PC-3 (cell line): ENCODE data around the gene GCA. TPM values are rescaled to one million over a fixed set of nuclear protein-coding genes. Genes with fewer than 3 reads are reported as not detected.

ENCODE experiments used
- ATAC-seq: fragments of 200-7000 bp; cut with Tn5 transposase; 2 replicates; pipeline ENCODE4 v1.9.1; 2020; ENCODE audit warnings: mild to moderate bottlenecking, moderate library complexity
- BruUV-seq: library from RNA; stranded (reverse); fragments of 400-500 nt; replicated peaks from 2 replicates; lab custom pipeline; 2021; lab: Mats Ljungman, UMichigan
- CTCF ChIA-PET: fragments of 300-600 bp; sonication (Branson Sonifier 250); formaldehyde crosslinking; loops from one replicate; lab custom pipeline; 2022; ENCODE audit warnings: antibody characterized with exemption; lab: Charles Lee
- POLR2A ChIA-PET: fragments of 300-600 bp; sonication (Branson Sonifier 250); formaldehyde crosslinking; loops from one replicate; lab custom pipeline; 2022; ENCODE audit warnings: antibody characterized with exemption; ENCODE audit not compliant: unreplicated experiment; lab: Charles Lee
- DNase-seq: peaks from one replicate; pipeline ENCODE4 v3.0.0-alpha.2; 2015
- H2AFZ ChIP-seq: fragments of 300-600 bp; sonication (generic); 2 replicates; pipeline ENCODE4 v1.6.0; 2016; ENCODE audit warnings: antibody characterized with exemption, low read length
- H3F3A ChIP-seq: fragments of 300-600 bp; sonication (generic); one replicate; pipeline ENCODE4 v1.6.0; 2017; ENCODE audit warnings: antibody characterized with exemption, low read length, control low read depth, mild to moderate bottlenecking; ENCODE audit not compliant: unreplicated experiment
- H3K27ac ChIP-seq: fragments of 300-600 bp; sonication (generic); 2 replicates; pipeline ENCODE4 v1.5.1; 2016; ENCODE audit warnings: mild to moderate bottlenecking, low read length
- H3K27me3 ChIP-seq: fragments of 300-600 bp; sonication (generic); 2 replicates; pipeline ENCODE4 v1.6.1; 2016; ENCODE audit warnings: low read length, mixed read lengths
- H3K36me3 ChIP-seq: fragments of 300-600 bp; sonication (generic); 2 replicates; pipeline ENCODE4 v1.6.1; 2016; ENCODE audit warnings: low read depth, mixed run types, low read length, mixed read lengths
- H3K4me1 ChIP-seq: fragments of 300-600 bp; sonication (generic); 2 replicates; pipeline ENCODE4 v1.5.1; 2016; ENCODE audit warnings: low read length; ENCODE audit not compliant: insufficient read depth
- H3K4me2 ChIP-seq: fragments of 300-600 bp; sonication (generic); 2 replicates; pipeline ENCODE4 v1.6.0; 2016; ENCODE audit warnings: low read length
- H3K4me3 ChIP-seq: fragments of 300-600 bp; sonication (generic); 2 replicates; pipeline ENCODE4 v1.5.1; 2016; ENCODE audit warnings: mild to moderate bottlenecking, low read length, mixed read lengths
- H3K79me2 ChIP-seq: fragments of 300-600 bp; sonication (generic); 2 replicates; pipeline ENCODE4 v1.6.1; 2017; ENCODE audit warnings: low read length, mixed read lengths
- H3K9ac ChIP-seq: fragments of 300-600 bp; sonication (generic); 2 replicates; pipeline ENCODE4 v1.6.0; 2016; ENCODE audit warnings: mild to moderate bottlenecking, low read length
- H3K9me2 ChIP-seq: fragments of 300-600 bp; sonication (generic); replicated peaks from 2 replicates; pipeline ENCODE4 v1.6.1; 2016; ENCODE audit warnings: mixed run types, low read length, mixed read lengths
- H3K9me3 ChIP-seq: fragments of 300-600 bp; sonication (generic); 2 replicates; pipeline ENCODE4 v1.6.1; 2016; ENCODE audit warnings: low read length, mixed read lengths
- H4K20me1 ChIP-seq: fragments of 300-600 bp; sonication (generic); 2 replicates; pipeline ENCODE4 v1.6.1; 2016; ENCODE audit warnings: low read length, mixed read lengths
- CTCF ChIP-seq: fragments of 300-600 bp; sonication (generic); conservative IDR thresholded peaks from 2 replicates; pipeline ENCODE4 v1.5.1; 2017; ENCODE audit warnings: antibody characterized with exemption, low read depth, mild to moderate bottlenecking, low read length
- EZH2 ChIP-seq: fragments of 300-600 bp; sonication (generic); IDR thresholded peaks from one replicate; pipeline ENCODE4 v1.6.1; 2017; ENCODE audit warnings: antibody characterized with exemption, mild to moderate bottlenecking, low read length; ENCODE audit not compliant: unreplicated experiment
- EZH2phosphoT487 ChIP-seq: fragments of 300-600 bp; sonication (generic); IDR thresholded peaks from 2 replicates; pipeline ENCODE4 v1.6.1; 2018; ENCODE audit warnings: mild to moderate bottlenecking, antibody characterized with exemption, low read length, borderline replicate concordance
- intact Hi-C: fragments of 100-400 bp; cut with micrococcal nuclease; formaldehyde crosslinking; loops from 2 replicates; pipeline ENCODE4 v1.9.0; 2023
- total RNA-seq: library from RNA; depleted of rRNA; stranded (reverse); fragments of >200 nt; gene quantifications from 2 replicates; pipeline ENCODE4 v1.2.3, GENCODE V29; 2014

The GCA gene
- total RNA-seq, 1 experiment from 2014 or later, result 18.7 TPM

- DNase-seq (no peak), ATAC-seq (no peak)
- H3K9me3 ChIP-seq, result no peaks in the 10 kb centered on the region
- CTCF ChIA-PET, result interaction anchor here (0.5 kb wide), 1 partner anchor 164 kb away, joined by 5 read pairs; no protein-coding TSS in a partner anchor
- H2AFZ ChIP-seq, result 0 out of 2 replicates have a peak overlapping the region, but pooled peaks have one; percentile 6
- no peak overlapping the region for H3K4me3 ChIP-seq
- POLR2A ChIA-PET, result no interaction called here
- BruUV-seq, result no TSS peak
- no peaks in the 10 kb centered on the region for H3K36me3 ChIP-seq
- no peak for TF ChIP-seq CTCF
- TF ChIP-seq EZH2, result no peak
- TF ChIP-seq EZH2phosphoT487, result no peak
- H3K4me2 ChIP-seq, result peak overlapping the region; percentile 82
- no peaks in the 10 kb centered on the region for H3K27me3 ChIP-seq
- no peaks in the 10 kb centered on the region for H4K20me1 ChIP-seq
- no peak overlapping the region for H3K27ac ChIP-seq
- H3F3A ChIP-seq, result no peaks in the 10 kb centered on the region
- no peak overlapping the region for H3K9ac ChIP-seq
- H3K9me2 ChIP-seq, result no peaks in the 10 kb centered on the region
- intact Hi-C loops, result no loop called here
- peaks cover 24% of the 10 kb centered on the region for H3K4me1 ChIP-seq
- H3K79me2 ChIP-seq, result no peaks in the 10 kb centered on the region
Measured at GRCh38 chr2:162315938-162316337, 28.0 kb upstream of the GCA start.

GRCh38 chr2:162316590-162316989, 27.3 kb upstream of the GCA start:
- CTCF ChIA-PET, result no interaction called here
- no peaks in the 10 kb centered on the region for H3K9me3 ChIP-seq
- ATAC-seq, result no peak

More at GRCh38 chr2:162316590-162316989, 27.3 kb upstream of the GCA start:
- no TSS peak for BruUV-seq
- H3K4me3 ChIP-seq, result peak overlapping the region; percentile 89; the same call in 1 of the 2 replicates
- DNase-seq, result no peak
- H3K4me2 ChIP-seq, result peak overlapping the region; percentile 82
- TF ChIP-seq EZH2 (no peak), EZH2phosphoT487 (no peak), CTCF (no peak)
- no peaks in the 10 kb centered on the region for H3K27me3 ChIP-seq
- intact Hi-C loops, result no loop called here
- H3K4me1 ChIP-seq, result peaks cover 24% of the 10 kb centered on the region
- no peak overlapping the region for H3K9ac ChIP-seq
- no peak overlapping the region; the same call in 1 of the 2 replicates for H2AFZ ChIP-seq
- no peak overlapping the region for H3K27ac ChIP-seq
- no peaks in the 10 kb centered on the region for H3K36me3 ChIP-seq
- no peaks in the 10 kb centered on the region for H4K20me1 ChIP-seq
- POLR2A ChIA-PET, result no interaction called here
- H3F3A ChIP-seq, result no peaks in the 10 kb centered on the region
- H3K9me2 ChIP-seq, result no peaks in the 10 kb centered on the region
- H3K79me2 ChIP-seq, result no peaks in the 10 kb centered on the region
